GM18861 (cell line): Measurements from ENCODE around the gene EPHA6.
"Not testable (repeated sequence)": the region's sequence is repeated elsewhere in the genome, so short reads cannot be mapped to it uniquely, and the experiment has no call there.

Experiments used
- ATAC-seq: cut with Tn5 transposase; IDR thresholded peaks from one replicate; pipeline ENCODE4 v1.9.1; 2021; ENCODE audit not compliant: unreplicated experiment

The EPHA6 gene

DNA sequence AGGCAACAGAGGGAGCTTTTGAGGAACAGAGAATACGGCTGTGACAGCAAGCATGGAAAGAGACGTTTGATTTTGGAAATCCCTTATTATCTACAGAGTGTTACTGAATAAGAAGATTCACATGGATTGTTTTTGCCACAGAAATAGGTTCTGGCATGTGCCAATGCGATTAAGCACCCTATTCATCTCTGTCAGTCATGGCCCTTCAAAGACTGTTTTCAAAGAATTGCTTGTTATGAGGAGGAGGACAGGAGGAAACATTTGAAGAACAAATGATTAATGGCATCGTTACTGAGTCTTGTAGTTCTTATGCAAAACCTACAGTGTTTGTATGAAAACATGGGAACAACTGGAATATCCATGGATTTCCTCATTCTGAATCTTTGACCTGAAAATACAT lies 86.2 kb downstream of the EPHA6 start:
- ATAC-seq = no peak

DNA sequence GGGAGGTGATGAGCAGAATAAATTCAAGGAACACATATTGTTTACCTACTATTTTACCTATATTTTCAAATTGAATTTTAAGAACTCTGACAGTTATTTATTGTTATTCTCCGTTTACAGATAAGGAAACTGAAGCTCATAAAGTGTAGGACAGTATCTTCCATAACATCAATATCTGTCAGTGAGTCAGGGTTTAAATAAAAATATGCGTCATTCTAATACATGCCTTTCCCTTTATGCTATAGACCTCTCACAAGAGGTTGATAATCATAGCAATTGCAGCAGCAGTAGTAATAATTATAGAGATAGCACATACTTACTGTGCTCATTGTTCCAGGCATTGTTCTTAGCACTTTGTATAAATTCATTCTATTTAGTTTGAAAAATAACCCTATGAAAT lies 101.1 kb downstream of the EPHA6 start:
- no peak for ATAC-seq

GRCh38 chr3:96931119-96931862 lies 116.9 kb downstream of the EPHA6 start:
- ATAC-seq = no peak

GRCh38 chr3:96942131-96942530 lies 127.7 kb downstream of the EPHA6 start:
- ATAC-seq = not testable (repeated sequence)

- no peak for ATAC-seq
Observed at GRCh38 chr3:96958856-96959255, 144.5 kb downstream of the EPHA6 start.

DNA sequence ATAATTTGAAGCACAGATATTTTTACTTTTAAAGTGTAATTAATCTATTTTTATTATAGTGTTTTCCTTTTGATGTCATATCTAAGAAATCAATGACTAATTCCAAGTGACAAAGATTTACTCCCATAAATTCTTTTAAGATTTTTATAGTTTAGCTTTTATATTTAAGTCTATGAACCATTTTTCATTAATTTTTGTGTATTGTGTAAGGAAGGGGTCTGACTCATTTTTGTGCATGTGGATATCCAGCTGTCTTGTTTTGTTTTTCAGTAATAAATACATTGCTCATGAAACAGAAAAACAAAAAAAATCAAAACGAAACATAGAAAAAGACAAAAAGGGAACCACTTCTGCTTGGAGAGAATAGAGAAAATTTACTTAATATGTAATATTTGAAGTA lies 145.1 kb downstream of the EPHA6 start:
- no peak for ATAC-seq

DNA sequence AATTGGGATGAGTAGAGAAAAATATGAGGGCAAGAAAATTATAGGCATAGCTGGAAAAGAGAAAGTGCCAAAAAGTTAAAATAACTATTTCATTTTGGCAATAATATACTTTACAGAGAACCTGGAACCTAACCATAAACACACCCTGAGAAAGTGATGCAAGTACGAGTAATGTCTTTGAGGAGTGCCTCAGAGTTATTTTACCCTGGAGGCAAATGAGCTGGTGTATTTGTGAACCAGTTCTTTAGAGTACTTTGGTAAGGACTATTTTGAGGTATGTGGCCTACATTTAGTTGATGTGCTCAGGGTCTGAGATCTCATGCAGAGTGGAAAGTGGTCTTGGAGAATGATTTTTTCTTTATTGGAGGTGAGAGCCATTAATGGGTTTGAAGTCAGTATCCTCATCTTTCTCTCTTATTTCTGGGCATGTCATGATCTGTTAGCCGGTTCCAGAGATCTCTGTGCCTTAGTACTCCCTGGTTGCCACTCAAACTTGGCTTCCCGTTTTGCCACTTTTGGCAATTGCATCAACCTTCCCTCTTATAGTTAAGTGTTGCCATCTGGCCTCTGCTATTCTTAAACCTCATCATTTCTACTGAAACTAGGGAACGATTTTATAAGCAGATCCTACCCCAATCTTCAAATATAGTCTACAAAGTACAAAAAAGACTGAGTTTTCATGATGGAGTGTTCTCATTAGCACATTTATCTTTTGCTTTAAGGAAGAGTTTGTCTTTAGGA lies 145.7 kb downstream of the EPHA6 start:
- no peak for ATAC-seq

DNA sequence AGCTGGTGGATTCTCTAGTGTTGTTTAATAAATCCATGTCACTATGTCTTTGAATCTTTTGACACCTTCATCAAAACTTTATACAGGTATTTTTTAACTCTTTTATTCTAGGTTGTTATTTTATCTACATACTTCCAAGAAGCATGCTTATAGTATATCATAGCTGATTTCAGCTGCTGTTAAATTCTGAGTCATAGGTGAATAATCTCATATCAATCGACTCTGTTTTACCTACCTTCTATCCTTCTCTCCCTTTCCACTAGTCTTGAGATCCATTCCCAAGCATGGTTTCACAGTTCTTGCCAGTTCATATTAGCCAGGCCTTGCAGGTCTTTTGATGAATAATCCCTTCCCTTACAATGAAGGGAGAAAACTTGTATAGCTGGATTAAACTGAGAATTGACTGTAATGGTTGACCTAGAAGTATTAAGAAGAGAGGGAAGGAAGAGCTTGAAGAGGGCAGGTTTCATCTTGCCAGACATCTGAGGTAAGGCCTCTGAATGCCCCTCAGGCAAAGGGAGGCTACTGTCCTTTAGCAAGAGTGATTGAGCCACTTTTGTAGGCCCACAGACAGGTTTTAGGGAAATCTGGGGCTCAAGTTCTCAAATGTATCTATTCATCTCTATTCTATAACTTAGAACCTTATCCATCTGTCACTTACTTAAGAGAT lies 146.4 kb downstream of the EPHA6 start:
- ATAC-seq = no peak

DNA sequence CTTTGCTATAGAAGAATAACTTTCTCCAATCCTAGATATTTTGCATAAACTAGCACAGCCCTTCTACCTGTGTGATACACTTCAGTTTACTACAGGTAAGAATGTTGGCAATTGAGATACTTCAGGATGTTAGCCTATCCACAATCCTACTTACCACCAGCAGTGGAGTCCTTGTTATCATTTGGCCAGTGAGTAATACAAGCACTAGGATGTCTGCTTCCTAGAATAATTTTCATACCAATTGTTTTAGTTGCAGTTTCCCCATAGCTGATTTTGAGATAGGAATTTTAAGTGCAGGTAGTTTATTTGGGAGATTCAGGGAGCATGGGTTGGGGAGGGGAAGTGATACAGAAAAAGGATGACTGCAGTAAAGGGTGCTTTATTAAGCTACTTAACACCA lies 147.2 kb downstream of the EPHA6 start:
- no peak for ATAC-seq

- no peak for ATAC-seq
Observed at GRCh38 chr3:96966181-96966929, 152.0 kb downstream of the EPHA6 start.

DNA sequence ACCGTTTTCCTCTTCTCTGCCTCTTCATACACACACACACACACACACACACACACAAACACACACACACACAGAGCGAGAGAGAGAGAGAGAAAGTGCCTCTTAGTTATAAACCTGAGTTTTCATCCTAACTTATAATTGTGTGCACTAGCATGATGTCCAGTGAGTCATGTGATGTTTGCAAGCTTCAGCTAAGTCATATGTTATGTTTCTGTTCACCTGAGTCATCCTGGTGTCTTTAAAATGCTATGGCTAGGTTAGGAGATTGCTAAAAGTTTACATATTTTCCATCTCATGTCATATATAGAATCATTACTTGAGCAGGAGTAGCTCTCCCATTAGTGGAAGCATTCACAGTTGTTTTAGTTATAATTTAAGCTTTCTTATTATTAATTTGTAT lies 155.8 kb downstream of the EPHA6 start:
- no peak for ATAC-seq

DNA sequence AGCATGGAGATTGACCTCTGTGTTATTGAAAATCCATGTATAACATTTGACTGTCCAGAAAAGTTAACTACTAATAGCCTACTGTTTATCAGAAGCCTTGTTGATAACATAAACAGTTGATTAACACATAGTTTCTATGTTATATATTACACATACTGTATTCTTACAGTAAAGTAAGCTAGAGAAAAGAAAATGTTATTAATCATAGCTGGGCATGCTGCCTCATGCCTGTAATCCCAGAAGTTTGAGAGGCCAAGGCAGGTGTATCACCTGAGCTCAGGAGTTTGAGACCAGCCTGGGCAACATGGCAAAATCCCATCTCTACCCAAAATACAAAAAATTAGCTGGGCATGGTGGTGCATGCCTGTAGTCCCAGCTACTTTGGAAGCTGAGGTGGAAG lies 163.3 kb downstream of the EPHA6 start:
- ATAC-seq = no peak

GRCh38 chr3:96983716-96984115 lies 169.3 kb downstream of the EPHA6 start:
- not testable (repeated sequence) for ATAC-seq

GRCh38 chr3:96986241-96986640 lies 171.8 kb downstream of the EPHA6 start:
- ATAC-seq = no peak

DNA sequence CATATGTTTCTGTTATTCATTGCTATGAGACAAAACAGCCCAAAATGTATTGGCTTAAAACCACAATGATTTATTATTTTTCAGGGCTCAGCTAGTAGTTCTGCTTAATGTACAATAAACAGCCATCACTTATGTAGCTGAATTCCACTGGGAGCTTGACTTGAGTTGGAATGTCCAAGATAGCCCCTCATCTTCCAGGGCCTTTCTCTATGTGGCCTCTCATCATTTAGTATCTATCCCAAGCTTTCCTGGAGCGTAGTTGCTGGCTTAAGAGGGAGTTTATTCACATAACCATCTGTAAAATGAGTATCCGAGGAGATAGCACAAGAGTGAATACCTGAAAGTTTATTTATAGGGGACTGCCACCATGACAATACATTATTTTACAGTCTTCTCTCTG lies 176.8 kb downstream of the EPHA6 start:
- no peak for ATAC-seq

DNA sequence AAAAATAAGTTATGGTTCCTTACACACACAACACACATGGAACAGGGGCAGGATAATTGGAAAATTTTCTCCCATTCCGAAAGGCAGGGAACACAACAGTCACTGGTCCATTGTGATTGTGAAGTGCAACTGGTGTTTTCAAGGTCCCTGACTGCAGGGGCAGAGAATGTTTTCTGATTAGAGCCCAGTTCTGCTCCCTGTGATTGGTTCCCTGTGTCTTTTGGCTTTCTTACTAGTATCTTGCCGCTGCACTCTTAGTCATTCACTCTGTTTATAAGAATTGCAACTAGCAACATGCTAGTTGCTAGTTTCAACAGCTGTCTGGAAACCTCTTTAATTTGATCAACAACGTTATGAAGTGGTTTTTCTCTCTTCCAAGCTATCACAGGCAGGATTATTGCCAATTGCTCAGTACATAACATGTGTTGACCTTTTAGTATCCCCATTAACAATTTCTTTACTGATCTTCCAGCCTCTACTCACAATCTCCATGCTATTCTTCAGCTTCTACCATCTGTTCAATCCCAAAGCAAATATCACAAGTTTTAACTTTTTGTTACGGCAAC lies 177.5 kb downstream of the EPHA6 start:
- no peak for ATAC-seq

DNA sequence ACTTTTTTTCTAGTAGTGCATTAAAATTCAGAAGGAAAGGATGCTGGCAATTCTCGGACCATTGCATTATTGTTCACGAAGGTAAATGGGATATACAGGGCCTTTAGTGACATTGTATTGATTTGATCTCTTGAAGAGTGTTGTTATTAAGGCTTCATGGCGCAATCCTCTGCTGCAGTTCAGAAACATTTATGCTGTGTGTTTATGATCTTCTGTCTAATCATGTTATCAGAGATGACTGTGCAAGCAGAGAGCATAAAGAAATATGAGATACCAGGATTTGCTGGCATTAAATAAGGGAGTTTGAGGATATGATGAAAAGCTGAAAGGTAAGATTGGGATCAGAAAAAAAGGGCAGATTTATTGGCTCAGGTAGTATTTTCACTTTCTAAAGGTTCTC lies 180.6 kb downstream of the EPHA6 start:
- no peak for ATAC-seq

GRCh38 chr3:96996009-96996408 lies 181.6 kb downstream of the EPHA6 start:
- no peak for ATAC-seq

GRCh38 chr3:97001611-97002010 lies 187.2 kb downstream of the EPHA6 start:
- no peak for ATAC-seq

DNA sequence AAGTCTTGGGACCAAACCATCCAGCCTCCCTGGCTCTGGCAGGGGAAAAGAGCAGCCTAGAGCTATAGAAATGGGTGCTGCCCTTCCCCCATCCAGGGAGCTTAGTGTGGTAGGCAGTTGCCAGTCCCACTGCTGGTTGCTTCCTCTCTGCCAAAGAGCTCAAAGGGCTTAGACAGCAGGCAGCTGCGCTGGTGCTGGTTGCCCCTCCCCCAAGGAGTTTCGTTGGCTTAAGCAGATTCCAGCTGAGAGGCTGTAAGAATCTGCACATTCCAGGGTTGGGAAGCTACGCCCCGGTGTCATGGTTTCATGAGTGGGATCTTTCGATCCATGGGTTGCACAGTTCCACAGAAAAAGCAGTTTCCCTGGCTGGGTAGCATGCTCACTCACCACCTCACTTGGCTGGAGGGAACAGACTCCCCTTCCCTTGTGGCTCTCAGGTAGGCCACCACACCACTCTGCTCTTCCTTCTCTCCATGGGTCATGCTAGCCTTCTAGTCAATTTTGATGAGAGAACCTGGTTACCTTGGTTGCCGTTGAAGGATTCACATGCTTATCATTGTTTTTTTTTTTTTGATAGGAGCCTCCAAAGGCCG lies 195.1 kb downstream of the EPHA6 start:
- ATAC-seq = no peak
